Stimulated activated CD4-positive, alpha-beta T cell treated with anti-CD3 and anti-CD28 coated beads, Interleukin-4, amount 100 ng/mL, for 1 hour (primary cell): ENCODE measurements around the gene ZNF33B.
"Not testable (repeated sequence)": the region's sequence is repeated elsewhere in the genome, so short reads cannot be mapped to it uniquely, and the experiment has no call there.

ENCODE experiments used
- DNase-seq: peaks from one replicate; pipeline ENCODE4 v3.0.0-alpha.2; 2020

Gene ZNF33B

DNA sequence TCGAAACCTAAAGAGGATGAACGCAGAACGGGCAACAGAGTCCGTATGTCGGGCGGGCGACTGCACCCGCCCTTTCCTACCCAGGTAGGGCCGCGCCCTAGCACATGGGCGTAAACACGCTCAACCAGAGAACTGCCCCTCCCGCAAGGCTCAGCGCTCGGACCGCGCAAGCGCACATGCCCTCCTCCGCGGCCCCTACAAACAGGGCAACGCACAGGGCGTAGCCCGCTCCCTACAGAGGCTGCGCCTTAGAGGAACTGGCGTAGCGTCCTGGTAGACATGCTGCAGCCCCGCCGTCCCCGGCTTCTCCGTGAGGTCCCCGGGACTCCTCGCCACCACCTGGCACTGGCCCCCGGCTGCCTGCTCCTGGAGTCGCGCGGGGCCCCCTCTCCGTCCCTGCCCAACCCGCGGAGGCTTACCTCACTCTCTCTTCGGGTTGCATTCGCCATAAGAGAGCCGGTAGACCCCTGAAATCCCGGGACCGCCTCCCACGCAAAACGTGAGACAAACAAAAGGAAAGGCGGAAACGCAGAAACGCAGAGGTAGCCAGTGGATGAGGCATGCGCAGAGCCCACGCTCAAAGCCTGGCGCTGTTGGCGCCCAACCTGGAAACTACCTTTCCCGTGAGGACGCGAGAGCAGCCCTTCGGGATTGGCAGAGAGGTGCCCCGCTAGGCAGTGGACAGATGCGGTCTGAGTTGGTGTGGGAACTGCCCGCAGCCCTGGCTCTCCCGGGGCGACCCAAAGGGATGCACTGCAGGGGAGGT is at the start of gene ZNF33B:
Gene ZNF33B (minus strand): TSS at position 516 of the 766 bp plus-strand sequence. CDS start 1,642 bp downstream, outside the sequence.
- peak; percentile 94 for DNase-seq

DNA sequence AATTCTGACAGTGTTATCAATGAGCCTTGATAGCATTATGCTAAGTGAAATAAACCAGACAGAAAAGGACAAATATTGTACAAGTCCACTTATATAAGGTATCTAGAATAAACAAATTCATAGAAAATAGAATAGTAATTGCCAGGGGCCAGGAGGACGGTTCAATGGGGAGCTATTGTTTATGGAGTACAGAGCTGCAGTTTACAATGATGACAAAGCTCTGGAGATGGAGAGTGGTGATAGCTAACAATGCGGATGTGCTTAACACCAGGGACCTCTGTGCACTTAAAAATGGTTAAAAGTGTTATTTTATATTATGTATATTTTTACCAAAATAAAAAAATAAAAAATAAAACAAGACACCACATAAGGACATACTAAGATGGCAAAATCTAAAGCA is 46.1 kb upstream of the ZNF33B start:
- DNase-seq: no peak

DNA sequence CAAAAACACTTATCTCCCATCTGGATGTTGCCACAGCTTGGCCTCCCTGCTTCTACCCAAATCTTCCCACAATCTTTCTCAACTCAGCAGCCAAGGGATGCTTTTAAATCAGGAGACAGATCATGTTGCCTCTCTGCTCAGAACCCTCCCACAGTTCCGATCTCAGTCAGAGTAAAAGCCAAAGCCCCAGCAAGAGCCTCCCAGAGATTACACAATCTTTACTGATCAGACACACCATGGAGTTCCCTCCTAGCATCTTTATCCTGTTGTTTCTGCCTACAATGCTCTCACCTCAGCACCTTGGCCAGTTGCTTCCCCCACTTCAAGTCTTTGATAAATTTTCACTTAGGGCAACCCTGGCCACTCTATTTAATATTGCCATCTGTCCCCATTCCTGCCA is 41.9 kb upstream of the ZNF33B start:
- DNase-seq: no peak

DNA sequence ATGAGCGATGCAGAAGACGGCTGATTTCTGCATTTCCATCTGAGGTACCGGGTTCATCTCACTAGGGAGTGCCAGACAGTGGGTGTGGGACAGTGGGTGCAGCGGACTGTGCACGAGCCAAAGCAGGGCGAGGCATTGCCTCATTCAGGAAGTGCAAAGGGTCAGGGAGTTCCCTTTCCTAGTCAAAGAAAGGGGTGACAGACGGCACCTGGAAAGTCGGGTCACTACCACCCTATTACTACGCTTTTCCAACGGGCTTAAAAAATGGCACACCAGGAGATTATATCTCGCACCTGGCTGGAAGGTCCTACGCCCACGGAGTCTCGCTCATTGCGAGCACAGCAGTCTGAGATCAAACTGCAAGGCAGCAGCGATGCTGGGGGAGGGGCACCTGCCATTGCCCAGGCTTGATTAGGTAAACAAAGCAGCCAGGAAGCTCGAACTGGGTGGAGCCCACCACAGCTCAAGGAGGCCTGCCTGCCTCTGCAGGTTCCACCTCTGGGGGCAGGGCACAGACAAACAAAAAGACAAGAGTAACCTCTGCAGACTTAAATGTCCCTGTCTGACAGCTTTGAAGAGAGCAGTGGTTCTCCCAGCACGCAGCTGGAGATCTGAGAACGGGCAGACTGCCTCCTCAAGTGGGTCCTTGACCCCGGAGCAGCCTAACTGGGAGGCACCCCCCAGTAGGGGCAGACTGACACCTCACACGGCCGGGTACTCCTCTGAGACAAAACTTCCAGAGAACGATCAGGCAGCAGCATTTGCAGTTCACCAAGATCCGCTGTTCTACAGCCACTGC is 27.0 kb upstream of the ZNF33B start:
- not testable (repeated sequence) for DNase-seq

DNA sequence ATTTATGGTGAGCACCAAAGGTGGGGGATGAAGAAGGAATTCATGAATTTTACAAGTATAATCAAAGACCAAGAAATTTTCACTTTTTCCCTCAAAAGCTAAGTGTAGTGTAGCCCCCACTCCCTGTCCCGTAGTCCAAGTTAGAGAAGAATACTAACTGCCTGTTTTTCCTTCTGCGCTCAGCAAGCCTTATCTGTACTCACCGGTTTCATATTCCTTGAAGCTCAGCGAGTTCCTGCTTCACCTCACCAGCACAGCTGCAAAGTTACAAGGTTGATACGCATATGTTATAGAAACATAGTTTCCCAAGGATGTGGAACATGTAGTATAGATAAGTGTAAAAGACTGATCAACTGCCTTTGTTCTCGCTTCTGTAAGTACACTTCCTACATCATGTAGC is 16.0 kb upstream of the ZNF33B start:
- DNase-seq: no peak

DNA sequence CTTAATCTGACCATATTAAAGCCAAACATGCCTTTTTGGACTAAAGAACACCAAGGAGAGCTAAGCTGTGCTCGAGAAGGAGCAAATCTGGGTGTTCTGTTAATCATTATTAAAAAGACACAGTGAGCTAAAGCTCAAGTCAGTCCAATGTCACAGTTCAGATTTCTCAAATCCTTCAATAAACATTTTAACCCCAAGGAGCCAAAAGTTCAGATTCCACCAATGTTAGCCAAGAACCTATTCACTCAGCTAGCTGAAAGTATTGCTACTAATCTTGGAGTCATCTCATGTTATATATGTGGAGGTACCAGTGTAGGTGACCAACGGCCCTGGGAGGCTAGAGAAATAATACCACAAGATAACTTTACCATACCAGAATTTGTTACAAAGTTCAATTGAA is 14.5 kb upstream of the ZNF33B start:
- no peak for DNase-seq

DNA sequence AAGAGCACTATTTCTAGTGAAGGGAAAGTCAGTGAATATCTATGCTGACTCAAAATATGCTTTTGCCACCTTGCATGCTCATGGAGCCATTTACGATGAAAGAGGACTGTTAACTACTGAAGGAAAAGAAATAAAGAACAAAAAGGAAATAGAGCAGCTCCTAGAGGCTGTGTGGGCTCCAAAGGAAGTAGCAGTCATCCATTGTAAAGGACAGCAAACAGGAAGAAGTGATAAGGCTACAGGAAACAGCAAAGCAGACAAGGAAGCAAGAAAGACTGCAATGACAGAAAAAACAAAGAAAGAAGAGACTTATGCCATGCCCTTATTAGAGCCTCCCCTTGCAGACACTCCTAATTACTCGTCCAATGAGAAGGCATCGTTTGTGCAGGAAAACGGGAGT is 12.0 kb upstream of the ZNF33B start:
- no peak for DNase-seq

DNA sequence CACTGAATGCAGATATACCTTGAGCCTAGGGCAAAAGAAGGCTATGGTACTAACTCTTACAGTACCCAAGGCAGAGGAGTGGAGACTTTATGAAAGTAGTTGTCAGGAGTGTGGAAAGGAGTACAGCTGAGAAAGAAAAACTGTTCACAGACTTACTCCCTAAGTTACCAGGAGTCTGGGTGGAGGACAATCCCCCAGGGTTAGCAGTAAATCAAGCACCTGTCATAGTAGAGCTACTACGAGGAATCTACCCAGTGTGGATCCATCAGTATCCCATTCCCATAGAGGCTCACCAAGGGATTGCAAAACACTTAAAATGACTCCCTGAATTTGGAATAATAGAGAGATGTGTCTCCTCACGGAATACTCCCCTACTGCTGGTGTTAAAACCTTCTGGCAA is 10.1 kb upstream of the ZNF33B start:
- no peak for DNase-seq

DNA sequence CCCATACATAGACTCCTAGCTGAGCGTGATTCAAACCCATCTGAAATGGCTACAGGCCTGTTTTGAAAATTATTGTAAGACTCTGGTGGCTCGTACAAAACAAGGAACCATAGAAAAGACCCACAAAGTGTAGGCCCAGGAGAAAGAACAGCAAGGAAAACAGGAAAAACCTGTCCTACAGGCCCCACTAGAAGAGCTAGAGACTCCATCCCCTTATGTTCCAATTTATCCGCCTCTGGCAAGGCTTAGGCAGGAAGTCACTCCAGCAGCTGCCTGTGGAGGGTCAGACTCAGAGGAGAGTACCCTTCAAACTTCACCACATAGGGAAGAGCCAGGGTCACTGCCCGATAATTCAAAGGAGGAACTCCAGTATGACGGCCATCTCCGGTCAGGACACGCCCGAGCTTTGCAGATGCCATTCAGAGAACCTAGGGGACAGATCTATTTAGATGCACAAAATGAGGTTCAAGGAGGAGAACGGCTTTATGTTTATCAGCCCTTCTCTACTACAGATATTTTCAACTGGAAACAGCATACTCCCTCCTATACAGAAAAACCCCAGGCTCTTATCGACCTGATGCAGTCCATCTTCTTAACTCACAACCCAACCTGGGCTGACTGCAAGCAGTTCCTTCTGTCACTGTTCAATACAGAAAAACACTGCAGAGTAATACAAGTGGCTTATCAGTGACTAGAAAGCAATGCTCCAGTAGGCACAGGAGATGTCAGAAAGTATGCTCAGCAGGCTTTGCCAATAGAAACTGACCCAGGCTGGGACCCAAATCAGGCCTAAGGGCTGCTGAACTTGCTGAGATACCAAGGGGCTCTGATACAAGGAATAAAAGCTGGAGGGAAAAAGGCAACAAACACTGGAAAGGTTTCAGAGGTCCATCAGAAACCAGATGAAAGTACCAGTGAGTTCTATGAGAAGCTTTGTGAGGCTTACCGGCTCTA is 8.6 kb upstream of the ZNF33B start:
- DNase-seq: no peak

DNA sequence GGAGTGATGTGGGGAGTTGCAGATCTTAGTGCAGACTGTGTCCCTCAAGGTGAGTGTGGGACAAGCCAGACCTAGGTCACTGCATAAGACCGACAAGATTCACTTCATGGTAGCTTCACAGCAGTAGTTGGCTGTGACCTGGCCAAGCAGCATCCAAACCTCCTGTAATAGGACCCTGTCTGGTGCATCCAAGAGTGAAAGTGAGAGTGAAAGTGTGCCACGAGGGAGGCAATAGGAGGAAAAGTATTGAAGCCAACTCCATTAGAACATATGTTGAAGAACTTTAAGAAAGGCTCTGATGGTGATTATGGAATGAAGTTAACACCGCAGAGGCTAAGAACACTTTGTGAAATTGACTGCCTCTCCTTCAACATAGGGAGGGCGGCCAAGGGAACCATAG is 7.8 kb upstream of the ZNF33B start:
- no peak for DNase-seq

DNA sequence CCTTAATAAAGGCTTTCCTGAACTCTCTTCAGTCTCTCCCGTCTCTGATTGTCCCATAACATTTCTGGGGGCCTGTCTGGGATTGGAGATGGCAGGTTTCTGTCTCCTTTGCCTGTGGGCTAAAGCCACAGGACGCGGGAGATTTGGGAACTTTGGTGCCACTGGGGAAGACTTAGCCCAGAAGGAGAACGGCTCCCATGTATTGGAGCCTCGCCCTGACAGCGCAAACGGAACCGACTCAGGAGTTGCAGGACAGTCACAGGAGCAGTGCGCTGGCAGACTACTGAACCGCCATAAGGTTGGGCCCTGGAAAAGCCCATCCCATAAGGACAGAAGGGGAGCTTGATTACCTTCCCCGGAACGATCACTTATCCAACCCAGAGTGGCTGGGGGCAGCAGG is 7.1 kb upstream of the ZNF33B start:
- no peak for DNase-seq

DNA sequence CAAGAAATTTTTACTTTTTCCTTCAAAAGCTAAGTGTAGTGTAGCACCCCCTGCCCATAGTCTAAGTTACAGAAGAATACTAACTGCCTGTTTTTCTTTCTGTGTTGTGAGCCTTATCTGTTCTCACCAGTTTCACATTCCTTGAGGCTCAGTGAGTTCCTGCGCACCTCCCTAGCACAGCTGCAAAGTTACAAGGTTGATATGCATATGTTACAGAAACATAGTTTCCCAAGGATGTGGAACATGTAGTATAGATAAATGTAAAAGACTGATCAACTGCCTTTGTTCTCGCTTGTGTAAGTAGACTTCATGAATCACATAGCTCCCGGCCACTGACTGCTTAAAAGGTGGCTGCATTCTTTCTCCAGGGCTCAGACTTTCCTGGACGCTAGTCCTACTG is 6.7 kb upstream of the ZNF33B start:
- no peak for DNase-seq

DNA sequence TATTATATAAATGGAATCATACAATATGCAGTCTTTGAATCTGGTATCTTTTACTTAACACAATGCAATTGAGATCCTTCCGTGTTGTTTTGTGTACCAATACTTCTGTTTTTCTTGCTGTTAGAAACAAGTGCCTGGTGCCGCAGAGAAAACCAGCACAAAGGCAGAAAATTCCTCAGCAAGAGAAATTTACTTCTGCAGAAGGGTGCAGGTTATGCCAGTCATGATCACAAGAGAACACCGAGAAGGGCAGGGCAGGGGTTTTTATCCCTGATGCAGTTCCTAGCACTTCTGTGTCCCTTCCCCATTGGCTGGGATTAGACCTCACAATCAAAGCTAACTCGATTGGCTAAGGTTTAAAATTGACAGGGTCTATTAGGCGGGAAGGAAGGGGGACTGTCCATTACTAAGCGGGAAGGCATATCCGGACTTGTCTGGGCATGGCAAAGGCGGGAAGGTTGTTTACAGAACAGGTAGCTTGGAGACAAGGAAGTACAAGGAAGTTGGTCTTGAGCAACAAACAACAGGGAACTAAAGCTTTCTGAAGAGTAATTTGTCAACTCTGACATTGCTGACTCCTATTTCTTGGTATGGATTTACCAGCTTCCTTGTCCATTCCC is 2.4 kb upstream of the ZNF33B start:
- DNase-seq: no peak

DNA sequence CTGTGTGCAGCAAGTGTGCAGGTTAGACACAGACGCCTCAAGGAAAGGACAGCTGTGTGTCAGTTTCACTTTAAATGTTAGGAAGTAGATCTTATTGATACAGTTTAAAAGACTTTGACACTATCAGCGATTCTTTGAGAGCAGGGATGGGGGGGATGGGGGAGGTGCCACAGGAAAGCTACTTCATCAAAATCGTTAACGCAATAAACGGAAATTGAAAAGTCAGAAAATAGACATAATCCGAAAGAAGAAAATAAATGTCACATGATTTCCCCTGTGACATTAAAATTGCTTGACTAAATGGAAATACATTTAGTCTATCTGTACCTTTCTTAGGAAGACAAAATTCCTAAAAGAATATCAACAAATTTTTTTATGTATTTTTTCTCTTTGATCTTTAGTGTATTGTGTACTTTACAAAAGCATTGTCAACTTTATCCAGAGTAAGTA is 476 bp upstream of the ZNF33B start:
- peak; percentile 21 for DNase-seq

DNA sequence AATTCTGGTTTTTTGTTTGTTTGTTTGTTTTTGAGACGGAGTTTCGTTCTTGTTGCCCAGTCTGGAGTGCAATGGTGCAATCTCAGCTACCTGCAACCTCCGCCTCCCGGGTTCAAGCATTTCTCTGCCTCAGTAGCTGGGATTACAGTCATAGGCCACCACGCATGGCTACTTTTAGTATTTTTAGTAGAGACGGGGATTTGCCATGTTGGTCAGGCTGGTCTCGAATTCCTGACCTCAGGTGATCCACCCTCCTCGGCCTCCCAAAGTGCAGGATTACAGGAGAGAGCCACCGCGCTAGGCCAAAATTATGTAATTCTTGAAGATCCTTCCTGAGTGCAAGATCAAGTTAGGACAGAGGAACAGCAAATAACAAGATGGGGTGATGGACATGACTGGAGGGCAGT is 719 bp downstream of the ZNF33B start:
- DNase-seq: no peak

DNA sequence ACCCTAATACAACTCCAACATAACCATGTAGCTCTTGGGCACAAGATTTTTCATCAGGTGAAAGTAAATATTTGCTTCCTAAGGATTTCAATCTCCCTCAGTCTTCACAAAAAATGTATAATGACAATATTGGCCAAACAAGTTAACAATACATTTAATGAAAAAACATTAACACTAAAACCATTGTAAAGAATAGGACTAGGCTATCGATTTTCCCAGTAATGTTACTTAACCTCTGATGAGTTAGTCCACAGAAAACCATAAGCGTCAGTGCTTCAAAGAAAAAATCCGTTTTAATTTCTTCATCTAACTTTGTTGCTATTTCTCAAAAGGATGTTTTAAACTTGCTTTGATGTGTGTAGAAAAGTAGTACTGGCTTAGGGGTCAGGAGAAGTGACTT is 1.2 kb downstream of the ZNF33B start:
- DNase-seq: no peak

DNA sequence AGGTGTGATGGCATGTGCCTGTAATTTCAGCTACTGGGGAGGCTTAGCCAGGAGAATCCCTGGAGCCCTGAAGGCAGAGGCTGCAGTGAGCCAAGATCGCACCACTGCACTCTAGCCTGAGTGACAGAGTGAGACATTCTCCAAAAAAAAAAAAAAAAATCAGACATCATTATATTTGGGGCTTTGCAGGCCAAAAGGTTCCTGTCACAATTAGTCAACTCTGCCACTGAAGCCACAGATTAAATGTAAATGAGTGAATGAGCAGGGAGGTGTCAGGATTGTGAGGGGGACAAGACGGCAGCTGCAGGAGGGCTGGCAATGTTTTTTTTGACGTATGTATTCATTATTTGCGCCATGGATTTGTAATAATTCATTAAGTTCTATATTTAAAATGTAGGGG is 3.3 kb downstream of the ZNF33B start:
- no peak for DNase-seq

DNA sequence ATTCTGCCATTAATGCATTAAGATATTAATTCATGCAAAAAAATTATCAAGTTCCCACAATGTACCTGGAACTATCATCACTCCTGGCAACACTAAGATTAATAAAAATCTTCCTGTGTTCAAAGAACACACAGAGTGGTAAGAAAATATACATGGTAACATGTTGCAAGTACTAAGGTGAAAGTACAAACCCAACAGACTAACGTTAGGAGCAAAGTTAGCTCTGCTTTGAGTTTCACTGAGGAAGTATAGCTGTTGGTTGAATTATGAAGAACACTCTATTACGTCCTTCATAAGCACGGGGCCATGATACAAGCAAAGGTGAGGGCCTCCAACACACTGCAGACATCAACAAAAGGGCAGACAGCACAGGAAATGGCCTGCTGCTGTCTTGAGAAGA is 5.8 kb downstream of the ZNF33B start:
- DNase-seq: no peak

DNA sequence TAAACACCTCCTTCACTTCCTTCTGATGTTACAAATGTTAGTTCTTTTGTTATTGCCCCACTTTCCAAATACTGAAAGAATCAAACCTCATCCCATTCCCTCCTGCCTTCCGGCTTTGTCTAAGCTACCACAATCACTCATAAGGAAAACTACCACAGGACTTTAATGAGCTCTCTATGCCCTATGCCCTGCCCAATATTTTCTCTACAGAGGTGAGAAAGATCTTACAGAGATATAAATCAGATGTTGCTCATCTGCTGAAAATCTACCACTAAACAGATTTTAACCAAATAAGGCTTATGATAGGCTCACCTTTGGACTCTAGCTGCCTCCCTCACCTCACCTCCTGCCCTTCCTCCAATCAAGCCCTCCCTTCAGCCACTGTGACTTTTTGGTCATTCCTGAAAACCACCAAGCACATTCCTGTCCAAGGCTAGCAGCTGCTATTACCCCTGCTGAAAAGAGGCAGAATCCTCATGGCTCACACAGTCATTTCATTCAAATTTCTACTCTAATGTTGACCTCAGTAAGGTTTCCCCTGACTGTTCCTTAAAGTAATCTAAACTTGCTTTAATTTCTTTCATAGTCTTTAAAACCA is 7.7 kb downstream of the ZNF33B start:
- DNase-seq: no peak

DNA sequence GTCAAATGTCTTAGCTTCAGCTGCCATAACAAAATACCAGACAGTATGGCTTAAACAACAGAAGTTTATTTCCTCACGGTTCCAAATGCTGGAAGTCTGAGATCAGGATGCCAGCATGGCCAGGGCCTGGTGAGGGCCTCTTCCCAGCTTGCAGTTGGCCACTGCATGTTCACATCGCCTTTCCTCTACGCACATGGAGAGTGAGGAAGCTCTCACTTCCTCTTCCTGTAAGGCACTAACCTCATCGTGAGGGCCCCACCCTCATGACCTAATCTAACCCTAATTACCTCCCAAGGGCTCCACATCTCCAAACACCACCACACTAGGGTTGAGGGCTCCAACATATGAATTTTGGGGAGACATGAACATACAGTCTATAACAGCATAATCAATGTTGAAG is 14.4 kb downstream of the ZNF33B start:
- no peak for DNase-seq

DNA sequence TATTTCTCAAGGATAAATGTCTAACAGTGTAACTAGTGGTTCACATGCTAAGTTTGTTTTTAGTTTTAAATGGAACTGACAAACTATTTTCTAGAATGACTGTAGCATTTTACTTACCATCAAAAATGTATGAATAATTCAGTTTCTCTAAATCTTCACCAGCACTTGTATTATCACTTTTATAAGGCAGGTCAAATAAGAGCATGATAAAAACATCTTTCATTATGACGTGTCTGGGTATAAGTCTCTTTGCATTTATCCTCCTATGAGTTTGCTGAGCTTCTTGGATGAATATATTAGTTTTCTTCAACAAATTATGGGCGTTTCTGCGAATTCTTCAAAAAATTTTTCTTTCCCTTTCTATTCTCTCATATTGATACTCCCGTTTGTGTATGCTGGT is 19.9 kb downstream of the ZNF33B start:
- DNase-seq: no peak

DNA sequence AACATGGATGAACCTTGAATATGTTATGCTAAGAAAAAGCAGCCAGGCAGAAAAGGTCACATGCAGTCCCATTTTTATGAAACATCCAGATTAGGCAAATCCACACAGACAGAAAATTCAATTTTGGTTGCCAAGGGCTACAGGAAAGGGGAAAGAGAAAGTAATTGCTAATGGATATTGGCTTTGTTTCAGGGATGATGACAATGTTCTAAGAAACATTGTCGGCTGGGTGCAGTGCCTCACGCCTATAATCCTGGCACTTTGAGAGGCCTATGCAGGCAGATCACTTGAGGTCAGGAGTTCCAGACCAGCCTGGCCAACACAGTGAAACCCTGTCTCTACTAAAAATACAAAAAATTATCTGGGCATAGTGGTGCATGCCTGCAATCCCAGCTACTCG is 23.0 kb downstream of the ZNF33B start:
- no peak for DNase-seq
